NB4 (cell line): Measurements from ENCODE around the gene NTNG1.

ENCODE experiments used
- POLR2A ChIP-seq: IDR thresholded peaks from 2 replicates; pipeline ENCODE4 v1.6.1; 2011; ENCODE audit warnings: mild to moderate bottlenecking; ENCODE audit not compliant: insufficient read length; ENCODE audit errors: extremely low read depth
- TF ChIP-seq, protein P1 (sequence below): IDR thresholded peaks from one replicate; pipeline ENCODE4 v1.5.1; 2012; ENCODE audit warnings: low read depth, low read length

GRCh38 chr1:107291987-107292386 lies 151.1 kb downstream of the NTNG1 start:
- TF ChIP-seq POLR2A = no peak
- TF ChIP-seq, protein P1, sequence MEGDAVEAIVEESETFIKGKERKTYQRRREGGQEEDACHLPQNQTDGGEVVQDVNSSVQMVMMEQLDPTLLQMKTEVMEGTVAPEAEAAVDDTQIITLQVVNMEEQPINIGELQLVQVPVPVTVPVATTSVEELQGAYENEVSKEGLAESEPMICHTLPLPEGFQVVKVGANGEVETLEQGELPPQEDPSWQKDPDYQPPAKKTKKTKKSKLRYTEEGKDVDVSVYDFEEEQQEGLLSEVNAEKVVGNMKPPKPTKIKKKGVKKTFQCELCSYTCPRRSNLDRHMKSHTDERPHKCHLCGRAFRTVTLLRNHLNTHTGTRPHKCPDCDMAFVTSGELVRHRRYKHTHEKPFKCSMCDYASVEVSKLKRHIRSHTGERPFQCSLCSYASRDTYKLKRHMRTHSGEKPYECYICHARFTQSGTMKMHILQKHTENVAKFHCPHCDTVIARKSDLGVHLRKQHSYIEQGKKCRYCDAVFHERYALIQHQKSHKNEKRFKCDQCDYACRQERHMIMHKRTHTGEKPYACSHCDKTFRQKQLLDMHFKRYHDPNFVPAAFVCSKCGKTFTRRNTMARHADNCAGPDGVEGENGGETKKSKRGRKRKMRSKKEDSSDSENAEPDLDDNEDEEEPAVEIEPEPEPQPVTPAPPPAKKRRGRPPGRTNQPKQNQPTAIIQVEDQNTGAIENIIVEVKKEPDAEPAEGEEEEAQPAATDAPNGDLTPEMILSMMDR = no peak
